GDM1 (cell line): Measurements from ENCODE around the gene POLR2L.

Experiments used
- DNase-seq: peaks from one replicate; lab custom pipeline; 2025; lab: John Stamatoyannopoulos, UW

The POLR2L gene

DNA sequence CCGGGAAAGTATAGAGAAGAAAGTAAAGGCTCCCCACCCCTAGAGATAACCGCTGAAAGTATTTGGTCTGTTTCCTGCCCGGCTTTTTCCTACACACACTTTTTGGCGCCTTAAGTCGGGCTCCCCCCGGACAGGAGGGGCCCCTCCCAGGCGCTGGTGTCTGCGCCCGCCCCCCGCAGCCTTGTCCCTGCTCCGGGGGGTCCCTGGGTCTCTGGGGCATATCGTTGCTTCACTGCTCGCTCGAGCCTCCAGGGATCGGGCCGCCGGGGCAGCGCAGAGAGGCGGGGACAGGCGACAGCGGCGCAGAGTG, 15.5 kb downstream of the POLR2L start:
- no peak for DNase-seq

DNA sequence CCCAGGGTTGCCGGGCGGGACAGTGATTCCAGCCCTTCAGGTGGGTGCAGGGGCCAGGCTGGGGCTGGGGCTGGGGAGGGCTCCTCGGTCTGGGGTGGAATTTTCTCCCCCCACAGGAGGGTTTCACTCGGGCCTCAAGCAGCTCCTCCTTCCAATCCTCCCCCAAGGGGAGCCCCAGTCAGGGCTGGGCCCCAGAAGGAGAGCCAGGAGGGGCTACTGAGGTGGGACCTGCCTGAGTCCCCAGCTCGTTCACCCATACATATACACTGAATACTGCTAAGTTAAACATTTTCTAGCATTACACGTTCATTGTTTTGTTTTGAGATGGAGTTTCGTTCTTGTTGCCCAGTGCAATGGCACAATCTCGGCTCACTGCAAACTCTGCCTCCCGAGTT, 16.1 kb downstream of the POLR2L start:
- no peak for DNase-seq

DNA sequence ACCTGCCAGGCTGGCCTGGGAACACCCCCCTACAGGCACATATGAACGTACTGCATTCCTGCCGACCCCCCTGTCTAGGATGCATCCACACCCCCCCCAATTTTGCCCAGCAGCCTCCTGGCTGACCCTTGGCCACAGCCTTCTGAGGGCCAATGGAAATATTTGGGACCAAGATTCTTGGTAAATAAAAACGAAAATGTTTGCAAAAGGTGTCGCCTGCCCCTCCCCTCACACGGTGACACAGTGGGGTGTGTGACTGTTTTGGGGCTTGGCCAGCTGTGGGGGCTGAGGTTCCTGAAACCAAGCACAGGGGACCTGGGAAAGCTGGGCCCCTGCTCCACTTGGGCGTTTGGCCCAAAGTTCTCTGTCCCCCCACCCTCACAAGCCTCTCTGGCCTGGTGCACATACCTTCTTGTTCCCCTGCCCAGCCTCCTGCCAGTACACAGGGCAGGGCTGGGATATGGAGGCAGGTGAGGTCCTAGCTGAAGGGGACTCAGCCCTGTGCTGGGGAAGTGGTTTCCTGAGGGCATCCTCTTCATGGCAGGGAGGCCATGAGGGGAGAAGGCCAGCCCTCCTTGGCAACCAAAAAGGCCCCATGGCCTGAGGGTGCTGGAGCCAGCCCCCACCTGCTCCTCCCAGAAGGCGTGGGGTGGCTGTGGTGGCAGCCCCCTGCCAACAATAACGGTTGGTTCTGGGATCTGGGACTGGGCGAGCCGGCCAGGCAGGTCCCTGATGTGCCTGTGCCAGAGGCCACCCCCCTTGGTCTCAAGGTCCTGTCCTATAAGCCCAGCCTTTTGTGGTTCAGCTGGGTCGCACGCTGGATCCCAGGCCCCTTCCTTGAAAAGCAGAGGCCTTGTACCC, 16.7 kb downstream of the POLR2L start:
- DNase-seq, result no peak

DNA sequence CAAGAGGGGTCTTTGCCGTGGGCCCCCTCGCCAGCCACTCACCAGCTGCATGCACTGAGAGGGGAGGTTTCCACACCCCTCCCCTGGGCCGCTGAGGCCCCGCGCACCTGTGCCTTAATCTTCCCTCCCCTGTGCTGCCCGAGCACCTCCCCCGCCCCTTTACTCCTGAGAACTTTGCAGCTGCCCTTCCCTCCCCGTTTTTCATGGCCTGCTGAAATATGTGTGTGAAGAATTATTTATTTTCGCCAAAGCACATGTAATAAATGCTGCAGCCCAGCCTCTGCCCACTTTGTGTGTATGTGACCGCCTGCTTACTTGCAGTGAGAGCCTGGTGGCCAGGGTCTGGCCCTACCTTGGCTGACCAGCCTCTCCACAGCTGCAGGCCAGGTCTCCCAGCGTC, 17.4 kb downstream of the POLR2L start:
- no peak for DNase-seq

DNA sequence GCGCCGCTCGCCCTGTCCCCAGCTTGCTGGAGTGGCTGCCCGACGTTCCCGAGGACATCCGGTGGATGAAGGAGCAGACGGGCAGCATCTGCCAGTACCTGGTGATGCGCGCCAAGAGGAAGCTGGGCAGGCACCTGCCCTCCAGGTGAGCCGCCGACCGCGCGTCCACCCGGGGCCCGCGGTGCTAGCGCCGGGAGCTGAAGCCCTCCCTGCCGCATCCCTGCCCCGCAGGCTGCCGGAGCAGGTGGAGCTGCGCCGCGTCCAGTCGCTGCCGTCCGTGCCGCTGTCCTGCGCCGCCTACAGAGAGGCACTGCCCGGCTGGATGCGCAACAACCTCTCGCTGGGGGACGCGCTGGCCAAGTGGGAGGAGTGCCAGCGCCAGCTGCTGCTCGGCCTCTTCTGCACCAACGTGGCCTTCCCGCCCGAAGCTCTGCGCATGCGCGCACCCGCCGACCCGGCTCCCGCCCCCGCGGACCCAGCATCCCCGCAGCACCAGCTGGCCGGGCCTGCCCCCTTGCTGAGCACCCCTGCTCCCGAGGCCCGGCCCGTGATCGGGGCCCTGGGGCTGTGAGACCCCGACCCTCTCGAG, 17.9 kb downstream of the POLR2L start:
- DNase-seq, result no peak

DNA sequence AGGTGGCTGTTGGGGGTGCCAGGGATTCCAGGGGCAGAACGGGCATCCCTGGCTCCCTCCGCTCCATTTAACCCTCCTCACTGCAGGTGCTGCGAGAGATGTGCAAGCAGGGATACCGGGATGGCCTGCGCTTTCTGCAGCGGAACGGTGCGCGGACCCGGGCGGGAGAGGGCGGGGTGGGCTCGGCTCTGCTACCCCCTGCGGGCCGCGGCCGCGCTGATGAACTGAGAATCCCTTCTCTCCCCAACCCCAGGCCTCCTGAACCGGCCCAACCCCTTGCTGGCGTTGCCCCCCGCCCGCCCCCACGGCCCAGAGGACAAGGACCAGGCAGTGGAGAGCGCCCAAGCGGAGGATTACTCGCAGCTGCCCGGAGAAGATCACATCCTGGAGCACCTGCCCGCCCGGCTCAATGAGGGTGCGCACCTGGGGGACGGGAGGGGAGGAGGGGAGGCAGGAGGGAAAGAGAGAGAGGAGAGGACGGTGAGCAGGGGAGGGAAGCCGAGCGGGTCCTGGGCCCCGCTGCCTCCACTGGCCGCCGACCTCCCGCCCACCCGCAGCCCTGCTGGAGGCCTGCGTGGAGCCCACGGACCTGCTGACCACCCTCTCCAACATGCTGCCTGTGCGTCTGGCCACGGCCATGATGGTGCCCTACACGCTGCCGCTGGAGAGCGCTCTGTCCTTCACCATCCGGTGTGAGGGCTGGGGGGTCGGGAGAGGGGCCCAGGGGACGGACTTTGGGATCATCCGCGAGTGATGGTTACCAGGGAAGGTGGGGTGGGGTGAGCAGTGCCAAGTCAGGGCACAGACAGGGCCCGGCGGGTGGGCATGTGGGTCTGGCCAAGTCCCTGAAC, 18.7 kb downstream of the POLR2L start:
- DNase-seq, result no peak

DNA sequence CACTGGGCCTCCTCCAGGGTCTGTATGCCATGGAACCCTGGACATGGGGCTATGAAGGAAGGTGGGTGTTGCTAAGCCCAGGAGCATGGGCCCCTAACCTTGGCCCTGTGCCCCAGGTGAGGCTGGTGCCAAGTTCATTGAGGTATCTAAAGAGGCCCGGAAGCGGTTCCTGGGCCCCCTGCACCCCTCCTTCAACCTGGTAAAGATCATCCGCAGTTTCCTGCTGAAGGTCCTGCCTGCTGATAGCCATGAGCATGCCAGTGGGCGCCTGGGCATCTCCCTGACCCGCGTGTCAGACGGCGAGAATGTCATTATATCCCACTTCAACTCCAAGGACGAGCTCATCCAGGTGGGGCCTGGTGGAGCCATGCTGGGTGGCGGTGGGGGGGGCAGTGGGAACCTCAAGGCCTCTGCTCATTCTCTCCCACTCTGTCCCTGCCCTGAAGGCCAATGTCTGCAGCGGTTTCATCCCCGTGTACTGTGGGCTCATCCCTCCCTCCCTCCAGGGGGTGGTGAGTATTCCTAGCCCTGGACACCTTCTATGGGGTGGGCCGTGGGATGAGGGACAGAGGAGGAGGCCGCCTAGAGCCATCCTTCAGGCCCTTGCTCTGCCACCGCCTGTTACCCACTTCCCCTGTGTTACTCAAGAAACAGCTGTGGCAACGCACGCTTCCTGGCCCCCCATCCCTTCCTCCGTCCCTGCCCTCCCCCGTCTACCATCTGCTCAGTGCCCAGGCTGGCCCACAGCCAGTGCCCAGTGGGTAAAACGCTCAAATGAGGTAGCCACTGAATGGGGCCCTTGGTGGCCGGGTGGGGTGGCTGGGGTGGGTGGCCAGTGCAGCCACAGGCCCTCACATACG, 20.6 kb downstream of the POLR2L start:
- DNase-seq, result no peak

DNA sequence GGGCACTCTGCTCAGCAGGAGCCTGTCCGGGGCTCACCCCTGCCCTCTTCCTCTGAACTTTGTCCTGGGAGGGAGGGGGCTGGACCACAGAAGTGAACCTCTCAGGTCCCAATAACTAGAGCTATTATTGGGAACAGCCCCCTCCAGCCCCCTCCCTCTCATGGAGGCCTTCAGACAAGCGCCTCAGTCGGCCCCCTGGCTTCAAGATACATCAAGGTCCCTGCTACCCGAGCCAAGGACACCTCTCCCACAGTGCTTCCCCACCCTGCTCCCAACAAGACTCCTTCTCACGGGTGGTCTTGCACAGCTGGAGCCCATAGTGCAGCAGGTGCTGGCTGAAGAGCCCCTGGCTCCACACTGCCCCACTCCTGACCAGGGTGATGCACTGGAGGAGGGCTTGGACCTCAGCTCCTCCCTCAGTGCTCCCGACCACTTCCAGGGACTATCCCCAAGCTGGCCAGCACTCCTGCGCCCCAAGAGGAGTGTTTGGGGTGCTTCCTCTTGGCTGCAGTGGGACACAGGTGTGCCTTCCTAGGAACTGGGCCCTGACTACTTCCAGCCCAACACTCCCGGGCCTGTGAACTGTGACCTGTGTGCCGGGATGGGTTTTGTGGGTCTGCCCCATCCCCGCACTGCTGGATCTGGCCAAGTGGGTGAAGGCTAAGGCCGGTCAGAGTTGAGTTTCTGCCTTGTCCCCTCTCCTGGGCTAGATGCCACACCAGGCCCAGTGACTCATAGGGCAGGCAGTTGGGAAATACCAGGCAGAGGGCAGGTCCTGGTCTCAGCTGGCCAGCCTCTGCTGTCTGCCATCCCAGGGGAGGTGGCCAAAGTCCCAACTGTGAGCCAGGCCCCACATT, 21.4 kb downstream of the POLR2L start:
- no peak for DNase-seq

DNA sequence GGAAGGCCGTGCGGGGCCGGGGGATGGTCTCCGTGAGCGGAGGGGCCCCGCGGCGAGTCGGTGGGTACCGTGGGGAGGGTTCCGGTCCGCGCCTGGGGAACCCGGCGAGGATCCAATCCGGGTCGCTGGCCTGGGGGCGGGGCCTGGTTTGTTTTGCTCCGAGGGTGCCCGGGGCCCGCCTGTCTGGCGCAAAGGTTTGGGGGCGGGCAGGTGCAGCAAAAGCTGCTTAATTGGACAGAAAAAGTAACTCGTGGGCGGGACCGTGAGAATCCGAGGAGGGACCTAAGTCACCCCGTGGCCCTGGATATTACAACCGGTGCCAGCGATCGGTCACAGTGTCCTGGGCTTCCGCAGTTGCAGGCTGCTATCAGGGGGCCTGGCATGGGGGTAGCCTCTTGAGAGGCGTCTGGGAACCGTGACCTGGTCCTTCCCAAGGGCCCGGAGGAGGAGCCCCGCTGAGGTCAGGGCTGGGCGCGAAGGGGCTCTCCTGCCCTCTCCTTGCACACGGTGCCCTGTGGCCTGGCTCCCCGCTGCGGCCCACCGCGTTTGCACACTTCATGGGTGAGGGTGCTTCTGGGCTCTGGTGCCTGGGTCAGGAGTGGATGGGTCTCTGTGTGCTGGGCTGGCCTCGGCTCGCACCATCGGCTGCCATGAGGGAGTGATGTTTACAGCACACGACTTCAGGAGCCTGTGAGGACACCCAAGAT, 22.2 kb downstream of the POLR2L start:
- DNase-seq, result peak; percentile 74

DNA sequence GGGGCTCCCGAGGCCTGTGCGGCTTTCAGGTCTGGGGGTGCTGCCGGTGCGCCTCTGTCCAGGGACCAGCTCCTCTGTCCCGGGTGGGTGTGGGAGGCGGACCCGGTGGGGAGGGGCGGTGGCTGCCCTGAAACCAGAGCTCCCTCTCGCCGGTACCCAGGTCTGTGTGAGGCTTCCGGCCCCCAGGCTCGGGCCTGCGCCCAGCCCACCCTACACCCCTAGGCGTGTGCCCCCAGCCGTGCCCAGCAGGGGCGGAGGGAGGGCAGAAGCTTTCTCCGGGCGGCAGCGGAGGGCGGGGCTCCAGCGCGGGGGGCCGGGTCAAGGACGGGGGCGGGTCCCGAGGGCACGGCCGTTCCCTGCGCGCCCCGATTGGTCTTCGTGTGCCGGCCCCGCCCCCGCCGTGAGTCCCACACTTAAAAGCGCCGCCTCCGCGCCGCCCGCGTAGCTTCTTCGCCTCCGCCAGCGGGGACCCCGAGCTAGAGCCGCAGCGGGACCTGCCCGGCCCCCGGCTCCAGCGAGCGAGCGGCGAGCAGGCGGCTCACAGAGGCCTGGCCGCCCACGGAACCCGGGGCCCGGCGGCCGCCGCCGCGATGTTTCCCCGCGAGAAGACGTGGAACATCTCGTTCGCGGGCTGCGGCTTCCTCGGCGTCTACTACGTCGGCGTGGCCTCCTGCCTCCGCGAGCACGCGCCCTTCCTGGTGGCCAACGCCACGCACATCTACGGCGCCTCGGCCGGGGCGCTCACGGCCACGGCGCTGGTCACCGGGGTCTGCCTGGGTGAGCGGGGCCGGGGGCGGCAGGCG, 23.0 kb downstream of the POLR2L start:
- peak; percentile 82 for DNase-seq

DNA sequence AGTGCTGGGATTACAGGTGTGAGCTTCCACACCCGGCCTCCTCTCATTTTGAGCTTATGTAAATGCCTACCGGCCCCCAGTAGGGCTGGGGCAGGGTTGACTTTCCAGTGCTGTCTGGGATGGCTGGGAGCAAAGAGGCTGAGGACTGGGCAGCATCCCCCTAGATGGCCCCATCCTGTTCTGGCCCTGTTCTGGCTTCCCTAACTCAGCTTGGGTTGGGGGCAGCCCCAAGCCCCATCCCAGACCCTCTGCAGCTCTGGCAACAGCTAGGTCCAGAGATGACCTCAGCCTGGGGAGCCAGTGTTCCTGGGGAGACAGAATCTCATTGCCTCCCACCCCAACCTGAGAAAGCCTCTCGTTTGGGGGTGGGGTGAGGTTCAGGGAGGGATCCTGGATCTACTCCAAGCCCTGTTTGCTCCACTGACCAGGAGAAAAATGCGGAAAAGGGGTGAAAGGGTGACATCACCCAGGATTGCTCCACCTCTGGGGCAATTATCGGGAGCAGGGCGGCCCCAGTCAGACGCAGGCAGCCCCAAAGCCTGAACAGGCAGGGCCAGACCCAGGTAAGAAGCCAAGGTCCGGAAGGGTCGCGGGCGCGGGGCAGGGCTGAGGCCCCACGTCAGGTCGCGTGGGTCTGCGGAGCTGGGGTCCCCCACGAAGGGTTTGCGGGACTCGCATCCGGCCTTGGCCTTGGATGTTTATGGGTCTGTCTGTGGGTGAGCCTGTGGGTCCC, 23.8 kb downstream of the POLR2L start, which contains the start of gene PNPLA2:
PNPLA2 (plus strand) TSS at position 519 of the 733 bp plus-strand sequence. CDS start 805 bp downstream, outside the sequence.
- no peak for DNase-seq

DNA sequence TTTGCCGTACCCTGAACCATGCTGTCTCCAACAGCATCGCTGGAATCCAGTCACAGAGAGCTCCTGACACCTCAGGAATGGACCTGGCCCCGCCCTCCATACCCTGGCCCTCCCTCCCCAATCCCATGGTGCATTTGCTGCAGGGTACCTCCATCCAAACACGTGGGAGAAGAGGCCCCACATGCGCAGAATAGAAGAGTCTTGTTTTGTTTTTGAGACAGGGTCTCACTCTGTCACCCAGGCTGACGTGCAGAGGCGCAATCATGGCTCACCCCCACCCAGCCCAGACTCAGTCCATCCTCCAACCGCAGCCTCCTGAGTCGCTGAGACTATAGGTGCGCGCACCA, 25.9 kb downstream of the POLR2L start:
- DNase-seq, result no peak

DNA sequence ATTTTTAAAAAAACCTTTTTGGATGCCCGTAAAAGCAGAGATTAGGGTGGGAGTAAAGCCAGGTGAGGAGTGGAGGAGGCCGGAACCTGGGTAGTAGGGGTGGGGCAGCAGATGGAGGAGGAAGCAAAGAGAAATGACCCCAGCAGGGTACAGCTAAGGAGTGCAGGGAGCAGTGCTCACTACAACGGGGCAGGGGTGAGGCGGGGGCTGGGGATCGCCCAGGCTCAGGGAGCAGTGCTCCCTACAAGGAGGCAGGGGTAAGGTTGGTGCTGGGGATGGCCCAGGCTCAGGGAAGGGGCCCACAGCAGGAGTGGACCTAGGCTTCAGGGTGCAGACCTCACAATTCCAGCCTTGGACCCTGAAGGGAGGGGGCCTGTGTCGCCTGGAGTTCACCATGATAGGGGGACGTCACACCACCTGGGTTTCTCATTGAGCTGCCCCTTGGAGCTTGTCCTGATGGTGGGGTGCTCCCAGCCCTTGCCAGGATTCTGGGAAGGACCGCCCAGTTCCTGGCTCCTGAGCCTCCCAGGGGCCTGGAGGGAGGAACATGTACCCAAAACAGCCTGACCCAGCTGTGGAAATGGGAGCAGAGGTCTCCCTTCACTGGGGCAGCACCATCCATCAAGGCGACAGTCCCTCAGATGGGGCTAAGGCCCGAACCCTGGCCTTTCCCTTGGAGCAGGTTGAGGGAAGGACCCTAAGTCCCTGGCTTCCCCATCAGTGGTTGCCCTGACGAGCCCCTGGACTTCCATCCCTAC, 26.5 kb downstream of the POLR2L start:
- no peak for DNase-seq

DNA sequence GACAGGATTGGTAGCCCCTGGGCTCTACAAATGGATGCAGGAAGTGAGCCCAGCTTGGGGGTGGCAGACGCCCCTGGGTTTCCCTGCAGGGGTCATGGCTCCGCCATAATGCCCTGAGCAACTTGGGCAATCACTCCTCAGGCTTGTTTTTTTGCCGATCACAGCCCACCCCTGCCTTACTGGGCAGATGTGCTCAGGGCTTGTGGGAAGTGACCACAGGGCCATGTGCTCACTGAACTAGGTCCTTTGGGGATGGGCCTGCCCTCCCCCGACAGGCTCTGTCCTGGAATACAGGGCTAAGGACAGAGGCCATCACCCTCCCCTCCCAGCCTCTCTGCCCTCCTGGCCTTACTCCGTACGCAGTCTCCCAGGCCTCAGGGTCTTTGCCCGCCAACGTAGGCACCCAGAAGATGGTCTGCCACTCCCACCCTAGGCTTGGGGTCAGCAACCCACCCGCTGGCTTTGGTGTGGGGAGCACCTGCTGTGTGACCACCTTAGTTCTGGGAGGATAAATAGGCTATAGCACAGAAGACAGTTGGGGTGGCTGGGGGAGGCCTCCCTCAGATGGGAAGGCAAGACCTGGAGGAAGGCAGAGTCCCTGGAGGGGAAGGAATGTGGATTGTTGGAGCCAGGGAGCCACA, 28.8 kb downstream of the POLR2L start:
- DNase-seq, result no peak

DNA sequence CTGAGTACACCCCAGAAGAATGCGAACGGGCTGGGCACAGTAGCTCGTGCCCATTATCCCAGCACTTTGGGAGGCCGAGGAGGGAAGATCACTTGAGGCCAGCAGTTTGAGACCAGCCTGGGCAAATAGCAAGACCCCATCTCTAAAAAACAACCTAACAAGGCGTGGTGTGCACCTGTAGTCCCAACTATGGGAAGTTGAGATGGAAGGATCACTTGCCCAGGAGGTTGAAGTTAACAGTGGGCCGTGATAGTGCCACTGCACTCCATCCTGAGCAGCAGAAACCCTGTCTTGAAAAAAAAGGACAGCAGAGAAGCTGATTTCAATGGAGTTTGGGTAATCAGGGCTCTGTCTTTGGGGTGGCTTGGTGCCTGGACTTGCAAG, 29.3 kb downstream of the POLR2L start:
- no peak for DNase-seq

DNA sequence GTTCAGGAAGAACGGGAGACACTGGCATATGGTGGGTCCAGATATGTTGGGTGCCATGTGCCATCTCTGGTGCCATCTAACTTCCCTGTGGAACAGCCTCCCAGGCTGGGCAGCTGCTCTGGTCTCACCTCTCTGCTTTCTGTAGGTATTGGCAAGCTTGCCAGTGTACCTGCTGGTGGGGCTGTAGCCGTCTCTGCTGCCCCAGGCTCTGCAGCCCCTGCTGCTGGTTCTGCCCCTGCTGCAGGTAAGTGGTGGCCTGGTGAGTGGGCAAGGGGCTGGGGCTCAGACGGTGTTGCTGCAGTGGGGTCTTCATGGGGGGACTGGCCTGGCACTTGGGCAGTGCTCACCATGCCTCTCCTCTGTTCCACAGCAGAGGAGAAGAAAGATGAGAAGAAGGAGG, 29.9 kb downstream of the POLR2L start:
- no peak for DNase-seq

DNA sequence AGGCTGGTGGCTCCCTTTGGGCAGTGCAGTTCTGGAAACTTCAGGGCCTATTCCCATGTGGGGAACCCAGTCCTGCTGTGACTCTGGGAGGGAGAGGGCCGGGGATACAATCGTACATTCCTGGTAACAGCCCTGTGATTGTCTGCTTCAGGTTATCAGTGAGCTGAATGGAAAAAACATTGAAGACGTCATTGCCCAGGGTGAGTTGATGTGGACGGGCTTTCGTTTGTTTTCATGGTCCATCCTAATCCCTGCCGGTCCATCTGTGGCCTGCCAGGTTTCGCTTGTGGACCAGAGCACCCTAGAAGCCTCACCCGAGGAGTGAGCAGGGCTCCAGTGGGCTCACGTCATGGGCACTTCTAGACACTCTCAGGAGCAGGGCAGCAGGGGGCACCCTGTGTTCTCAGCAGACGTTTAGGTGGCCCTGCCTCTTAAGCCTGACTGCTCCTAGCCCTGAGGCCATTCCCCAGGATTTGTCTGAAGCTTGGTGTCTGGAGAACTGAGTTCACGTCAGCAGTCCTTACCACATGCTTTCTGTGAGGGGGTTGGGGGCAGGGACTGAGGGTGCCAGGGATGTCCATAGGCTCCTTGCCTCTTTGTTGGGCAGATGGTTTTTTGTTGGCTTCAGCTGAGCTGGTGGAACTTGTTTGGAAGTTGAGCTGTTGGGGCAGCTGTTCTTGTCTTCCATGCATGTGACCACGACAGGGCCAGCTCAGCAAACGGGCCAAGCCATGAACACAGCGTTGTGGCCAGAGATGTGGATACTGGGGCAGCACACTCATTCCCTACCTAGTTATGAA, 30.7 kb downstream of the POLR2L start:
- no peak for DNase-seq
